Neural cell (in vitro differentiated cells): ENCODE measurements around the gene SLC26A11. TPM values are rescaled to one million over a fixed set of nuclear protein-coding genes. Genes with fewer than 3 reads are reported as not detected.

ENCODE experiments used
- H2AFZ ChIP-seq: fragments of 200-600, 300-800 bp; sonication (generic), shearing (Covaris generic); 2 replicates; pipeline ENCODE4 v1.6.0; 2014; ENCODE audit warnings: low read depth, mild to moderate bottlenecking, antibody characterized with exemption, low read length, moderate library complexity
- H3F3A ChIP-seq: fragments of 200-600 bp; shearing (Covaris generic); 2 replicates; pipeline ENCODE4 v1.6.1; 2016; ENCODE audit warnings: mild to moderate bottlenecking, moderate library complexity, mixed read lengths, antibody characterized with exemption, low read length; ENCODE audit not compliant: insufficient read depth, poor library complexity, severe bottlenecking
- H3K27ac ChIP-seq: fragments of 200-600, 300-800 bp; sonication (generic), shearing (Covaris generic); 2 replicates; pipeline ENCODE4 v1.5.1; 2014; ENCODE audit warnings: mild to moderate bottlenecking, low read length, moderate library complexity
- H3K27me3 ChIP-seq: fragments of 300-800, 200-600 bp; sonication (generic), shearing (Covaris generic); 2 replicates; pipeline ENCODE4 v1.6.0; 2014; ENCODE audit warnings: mild to moderate bottlenecking, low read depth, low read length, moderate library complexity; ENCODE audit not compliant: insufficient read depth
- H3K36me3 ChIP-seq: fragments of 300-800, 200-600 bp; sonication (generic), shearing (Covaris generic); 2 replicates; pipeline ENCODE4 v1.5.1; 2014; ENCODE audit warnings: mild to moderate bottlenecking, antibody characterized with exemption, low read length, moderate library complexity; ENCODE audit not compliant: insufficient read depth
- H3K4me2 ChIP-seq: fragments of 300-800, 200-600 bp; sonication (generic), shearing (Covaris generic); 2 replicates; pipeline ENCODE4 v1.6.0; 2014; ENCODE audit warnings: mild to moderate bottlenecking, low read length
- H3K4me3 ChIP-seq: fragments of 300-800, 200-600 bp; sonication (generic), shearing (Covaris generic); 2 replicates; pipeline ENCODE4 v1.5.1; 2014; ENCODE audit warnings: mild to moderate bottlenecking, low read length, moderate library complexity
- H3K79me2 ChIP-seq: fragments of 200-600 bp; shearing (Covaris generic); replicated peaks from 2 replicates; pipeline ENCODE4 v1.6.0; 2014; ENCODE audit warnings: mild to moderate bottlenecking, low read length, moderate library complexity; ENCODE audit not compliant: insufficient read depth
- H3K9ac ChIP-seq: fragments of 300-800, 200-600 bp; sonication (generic), shearing (Covaris generic); 2 replicates; pipeline ENCODE4 v1.6.1; 2016; ENCODE audit warnings: mild to moderate bottlenecking, low read length, mixed read lengths
- H3K9me2 ChIP-seq: fragments of 200-600 bp; shearing (Covaris generic); 2 replicates; pipeline ENCODE4 v1.6.1; 2016; ENCODE audit warnings: mild to moderate bottlenecking, low read length, mixed read lengths; ENCODE audit not compliant: insufficient read depth
- H3K9me3 ChIP-seq: fragments of 200-600, 300-800 bp; sonication (generic), shearing (Covaris generic); 2 replicates; pipeline ENCODE4 v1.6.1; 2016; ENCODE audit warnings: mild to moderate bottlenecking, mixed run types, low read length, moderate library complexity, mixed read lengths
- H4K20me1 ChIP-seq: fragments of 200-600 bp; shearing (Covaris generic); 2 replicates; pipeline ENCODE4 v1.6.1; 2016; ENCODE audit warnings: mild to moderate bottlenecking, mixed run types; ENCODE audit not compliant: insufficient read depth
- EP300 ChIP-seq: fragments of 450-650 bp; conservative IDR thresholded peaks from 2 replicates; pipeline ENCODE4 v1.6.1; 2014; ENCODE audit warnings: antibody characterized with exemption, mild to moderate bottlenecking, moderate library complexity; ENCODE audit not compliant: poor library complexity, severe bottlenecking
- EZH2 ChIP-seq: fragments of 200-600, 300-800 bp; shearing (Covaris generic), sonication (generic); IDR thresholded peaks from 2 replicates; pipeline ENCODE4 v1.6.1; 2014; ENCODE audit warnings: antibody characterized with exemption, low read length, borderline replicate concordance, mild to moderate bottlenecking; ENCODE audit not compliant: insufficient read depth, poor library complexity, severe bottlenecking
- MXI1 ChIP-seq: fragments of 450-650 bp; conservative IDR thresholded peaks from 2 replicates; pipeline ENCODE4 v1.6.1; 2014; ENCODE audit warnings: antibody characterized with exemption, mild to moderate bottlenecking; ENCODE audit not compliant: poor library complexity, severe bottlenecking
- POLR2AphosphoS5 ChIP-seq: IDR thresholded peaks from 2 replicates; pipeline ENCODE4 v1.6.1; 2012
- RAD21 ChIP-seq: fragments of 450-650 bp; conservative IDR thresholded peaks from 2 replicates; pipeline ENCODE4 v1.6.1; 2014; ENCODE audit warnings: antibody characterized with exemption, mild to moderate bottlenecking, moderate library complexity
- SMC3 ChIP-seq: fragments of 450-650 bp; conservative IDR thresholded peaks from 2 replicates; pipeline ENCODE4 v1.6.1; 2014; ENCODE audit warnings: antibody characterized with exemption, mild to moderate bottlenecking, moderate library complexity; ENCODE audit not compliant: poor library complexity
- TAF1 ChIP-seq: IDR thresholded peaks from 2 replicates; pipeline ENCODE4 v1.6.1; 2012; ENCODE audit warnings: low read depth
- polyA plus RNA-seq: library from polyadenylated mRNA; depleted of rRNA; stranded (reverse); fragments of >200 nt; gene quantifications from 2 replicates; pipeline ENCODE4 v1.2.3, GENCODE V29; 2014
- TF ChIP-seq, protein P1 (sequence below): IDR thresholded peaks from 2 replicates; pipeline ENCODE4 v1.6.1; 2012; ENCODE audit warnings: borderline replicate concordance
- TF ChIP-seq, protein P2 (sequence below): fragments of 450-650 bp; IDR thresholded peaks from 2 replicates; pipeline ENCODE4 v1.5.1; 2014; ENCODE audit warnings: antibody characterized with exemption, mild to moderate bottlenecking, moderate library complexity; ENCODE audit not compliant: poor library complexity, severe bottlenecking

The SLC26A11 gene
- polyA plus RNA-seq, 1 donor from 2014 or later = 18.6 TPM

DNA sequence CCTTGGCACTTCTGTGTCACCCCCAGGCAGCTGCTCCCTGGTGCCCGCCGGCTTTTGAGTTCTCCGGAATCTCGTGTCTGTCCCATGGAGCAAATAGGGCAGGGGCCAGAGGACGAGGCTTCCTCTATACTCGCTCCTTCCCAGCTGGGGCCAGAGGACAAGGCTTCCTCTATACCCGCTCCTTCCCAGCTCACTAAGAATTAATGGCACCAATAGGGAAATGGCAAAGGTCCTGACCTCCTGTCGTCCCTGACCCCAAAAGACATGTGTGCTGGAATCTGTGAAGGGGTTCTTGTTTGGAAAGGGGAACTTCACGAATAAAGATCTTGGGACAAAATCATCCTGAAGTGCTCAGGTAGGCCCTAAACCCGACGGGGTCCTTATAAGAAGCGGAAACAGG, 7.7 kb upstream of the SLC26A11 start:
- Histone ChIP-seq H2AFZ (no peak overlapping the region), H4K20me1 (no peaks in the 10 kb centered on the region), H3K4me2 (no peak overlapping the region), H3K36me3 (no peaks in the 10 kb centered on the region), H3K4me3 (no peak overlapping the region), H3K27me3 (no peaks in the 10 kb centered on the region), H3K79me2 (no peaks in the 10 kb centered on the region), H3K9me2 (no peaks in the 10 kb centered on the region), H3F3A (no peaks in the 10 kb centered on the region), H3K9me3 (no peaks in the 10 kb centered on the region), H3K27ac (no peak overlapping the region), H3K9ac (no peak overlapping the region)
- TF ChIP-seq MXI1 (no peak), EP300 (no peak), SMC3 (no peak), EZH2 (no peak), RAD21 (no peak), TAF1 (no peak), POLR2AphosphoS5 (no peak)
- TF ChIP-seq, protein P1, sequence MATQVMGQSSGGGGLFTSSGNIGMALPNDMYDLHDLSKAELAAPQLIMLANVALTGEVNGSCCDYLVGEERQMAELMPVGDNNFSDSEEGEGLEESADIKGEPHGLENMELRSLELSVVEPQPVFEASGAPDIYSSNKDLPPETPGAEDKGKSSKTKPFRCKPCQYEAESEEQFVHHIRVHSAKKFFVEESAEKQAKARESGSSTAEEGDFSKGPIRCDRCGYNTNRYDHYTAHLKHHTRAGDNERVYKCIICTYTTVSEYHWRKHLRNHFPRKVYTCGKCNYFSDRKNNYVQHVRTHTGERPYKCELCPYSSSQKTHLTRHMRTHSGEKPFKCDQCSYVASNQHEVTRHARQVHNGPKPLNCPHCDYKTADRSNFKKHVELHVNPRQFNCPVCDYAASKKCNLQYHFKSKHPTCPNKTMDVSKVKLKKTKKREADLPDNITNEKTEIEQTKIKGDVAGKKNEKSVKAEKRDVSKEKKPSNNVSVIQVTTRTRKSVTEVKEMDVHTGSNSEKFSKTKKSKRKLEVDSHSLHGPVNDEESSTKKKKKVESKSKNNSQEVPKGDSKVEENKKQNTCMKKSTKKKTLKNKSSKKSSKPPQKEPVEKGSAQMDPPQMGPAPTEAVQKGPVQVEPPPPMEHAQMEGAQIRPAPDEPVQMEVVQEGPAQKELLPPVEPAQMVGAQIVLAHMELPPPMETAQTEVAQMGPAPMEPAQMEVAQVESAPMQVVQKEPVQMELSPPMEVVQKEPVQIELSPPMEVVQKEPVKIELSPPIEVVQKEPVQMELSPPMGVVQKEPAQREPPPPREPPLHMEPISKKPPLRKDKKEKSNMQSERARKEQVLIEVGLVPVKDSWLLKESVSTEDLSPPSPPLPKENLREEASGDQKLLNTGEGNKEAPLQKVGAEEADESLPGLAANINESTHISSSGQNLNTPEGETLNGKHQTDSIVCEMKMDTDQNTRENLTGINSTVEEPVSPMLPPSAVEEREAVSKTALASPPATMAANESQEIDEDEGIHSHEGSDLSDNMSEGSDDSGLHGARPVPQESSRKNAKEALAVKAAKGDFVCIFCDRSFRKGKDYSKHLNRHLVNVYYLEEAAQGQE = no peak
- TF ChIP-seq, protein P2, sequence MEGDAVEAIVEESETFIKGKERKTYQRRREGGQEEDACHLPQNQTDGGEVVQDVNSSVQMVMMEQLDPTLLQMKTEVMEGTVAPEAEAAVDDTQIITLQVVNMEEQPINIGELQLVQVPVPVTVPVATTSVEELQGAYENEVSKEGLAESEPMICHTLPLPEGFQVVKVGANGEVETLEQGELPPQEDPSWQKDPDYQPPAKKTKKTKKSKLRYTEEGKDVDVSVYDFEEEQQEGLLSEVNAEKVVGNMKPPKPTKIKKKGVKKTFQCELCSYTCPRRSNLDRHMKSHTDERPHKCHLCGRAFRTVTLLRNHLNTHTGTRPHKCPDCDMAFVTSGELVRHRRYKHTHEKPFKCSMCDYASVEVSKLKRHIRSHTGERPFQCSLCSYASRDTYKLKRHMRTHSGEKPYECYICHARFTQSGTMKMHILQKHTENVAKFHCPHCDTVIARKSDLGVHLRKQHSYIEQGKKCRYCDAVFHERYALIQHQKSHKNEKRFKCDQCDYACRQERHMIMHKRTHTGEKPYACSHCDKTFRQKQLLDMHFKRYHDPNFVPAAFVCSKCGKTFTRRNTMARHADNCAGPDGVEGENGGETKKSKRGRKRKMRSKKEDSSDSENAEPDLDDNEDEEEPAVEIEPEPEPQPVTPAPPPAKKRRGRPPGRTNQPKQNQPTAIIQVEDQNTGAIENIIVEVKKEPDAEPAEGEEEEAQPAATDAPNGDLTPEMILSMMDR = no peak

DNA sequence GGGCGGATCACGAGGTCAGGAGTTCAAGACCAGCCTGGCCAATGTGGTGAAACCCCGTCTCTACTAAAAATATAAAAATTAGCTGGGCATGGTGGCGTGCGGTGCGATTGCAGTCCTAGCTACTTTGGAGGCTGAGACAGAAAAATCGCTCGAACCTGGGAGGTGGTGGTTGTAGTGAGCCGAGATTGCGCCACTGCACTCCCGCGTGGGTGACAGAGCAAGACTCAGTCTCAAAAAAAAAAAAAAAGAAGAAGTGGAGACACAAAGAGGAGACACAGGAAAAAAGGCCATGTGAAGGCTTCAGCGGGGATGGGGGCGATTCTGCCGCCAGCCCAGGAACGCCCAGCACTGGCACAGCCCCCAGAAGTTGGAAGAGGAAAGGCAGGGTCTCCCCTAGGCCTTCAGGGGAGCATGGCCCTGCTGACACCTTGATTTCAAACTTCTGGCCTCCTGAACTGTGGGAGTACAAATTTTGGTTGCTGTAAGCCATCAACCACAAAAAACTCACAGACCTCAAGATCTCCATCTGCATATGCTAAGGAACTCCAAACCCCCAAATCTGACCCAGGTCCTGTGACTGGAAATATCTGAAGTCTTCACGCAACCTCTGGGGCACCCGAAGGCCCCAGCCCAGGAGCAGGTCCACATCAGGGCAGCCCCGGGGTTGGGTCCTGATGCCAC, 7.1 kb upstream of the SLC26A11 start:
- no peaks in the 10 kb centered on the region for H3K9me3 ChIP-seq
- no peak overlapping the region for H3K9ac ChIP-seq
- TF ChIP-seq RAD21 (no peak), MXI1 (no peak), SMC3 (no peak), EZH2 (no peak), POLR2AphosphoS5 (no peak), EP300 (no peak), TAF1 (no peak)
- TF ChIP-seq, protein P1 = no peak
- TF ChIP-seq, protein P2 = no peak
- H3K27ac ChIP-seq = no peak overlapping the region
- H4K20me1 ChIP-seq = no peaks in the 10 kb centered on the region
- no peaks in the 10 kb centered on the region for H3F3A ChIP-seq
- H3K4me2 ChIP-seq = no peak overlapping the region
- no peaks in the 10 kb centered on the region for H3K79me2 ChIP-seq
- H3K36me3 ChIP-seq = no peaks in the 10 kb centered on the region
- no peak overlapping the region for H3K4me3 ChIP-seq
- no peak overlapping the region for H2AFZ ChIP-seq
- no peaks in the 10 kb centered on the region for H3K27me3 ChIP-seq
- H3K9me2 ChIP-seq = no peaks in the 10 kb centered on the region
